K562 (cell line): ENCODE measurements around the gene MYO18B. TPM values are rescaled to one million over a fixed set of nuclear protein-coding genes. Genes with fewer than 3 reads are reported as not detected.

Source experiments
- AFF4 ChIP-seq: sonication (generic); formaldehyde crosslinking; IDR thresholded peaks from 2 replicates; pipeline ENCODE4 v1.8.0; 2023; ENCODE audit warnings: mild to moderate bottlenecking, missing genetic modification reagents
- E2F8 ChIP-seq: fragments of 450-650 bp; IDR thresholded peaks from 2 replicates; pipeline ENCODE4 v1.7.1; 2018; ENCODE audit warnings: mild to moderate bottlenecking, low read depth; ENCODE audit not compliant: partially characterized antibody
- FOXJ2 ChIP-seq: fragments of 200-800 bp; sonication (Bioruptor generic); IDR thresholded peaks from 2 replicates; pipeline ENCODE4 v1.6.1; 2016; ENCODE audit warnings: missing genetic modification characterization, missing compliant biosample characterization
- HDAC2 ChIP-seq: fragments of 450-650 bp; IDR thresholded peaks from 2 replicates; pipeline ENCODE4 v1.6.1; 2016; ENCODE audit warnings: mild to moderate bottlenecking
- MEIS2 ChIP-seq: fragments of 450-650 bp; IDR thresholded peaks from 2 replicates; pipeline ENCODE4 v1.6.1; 2014; ENCODE audit warnings: mild to moderate bottlenecking; ENCODE audit not compliant: partially characterized antibody
- POLR2G ChIP-seq: fragments of 200-400 bp; formaldehyde crosslinking; IDR thresholded peaks from 2 replicates; pipeline ENCODE4 v1.6.1; 2017; ENCODE audit warnings: low read depth, mild to moderate bottlenecking, antibody characterized with exemption, low read length, moderate library complexity
- PREB ChIP-seq: sonication (generic); formaldehyde crosslinking; IDR thresholded peaks from 2 replicates; pipeline ENCODE4 v1.8.1; 2023; ENCODE audit warnings: mild to moderate bottlenecking, missing genetic modification reagents
- RBM25 ChIP-seq: fragments of 200-400 bp; formaldehyde crosslinking; IDR thresholded peaks from 2 replicates; pipeline ENCODE4 v1.6.1; 2018; ENCODE audit warnings: low read length, low read depth, moderate library complexity; ENCODE audit not compliant: severe bottlenecking
- RHOXF2B ChIP-seq: fragments of 250-450 bp; sonication (Bioruptor Pico); conservative IDR thresholded peaks from 2 replicates; pipeline ENCODE4 v1.5.1; 2021
- SMAD1 ChIP-seq: fragments of 150-350 bp; IDR thresholded peaks from 2 replicates; pipeline ENCODE4 v1.6.1; 2014; ENCODE audit warnings: low read length, low read depth; ENCODE audit not compliant: partially characterized antibody
- THRB ChIP-seq: fragments of 450-650 bp; formaldehyde crosslinking; conservative IDR thresholded peaks from 2 replicates; pipeline ENCODE4 v1.4.0; 2022; ENCODE audit warnings: mild to moderate bottlenecking, missing genetic modification characterization
- UBTF ChIP-seq, 2 experiments: IDR thresholded peaks; 2 replicates each; pipeline ENCODE4 v1.6.1; 2012; ENCODE audit warnings: improper control_type of control experiment in 2 of 2, low read depth in 2 of 2, low read length in 2 of 2, borderline replicate concordance in 1 of 2
- ZC3H4 ChIP-seq: sonication (generic); formaldehyde crosslinking; IDR thresholded peaks from 2 replicates; pipeline ENCODE4 v1.9.0; 2021; ENCODE audit warnings: missing genetic modification reagents, borderline replicate concordance
- ZNF175 ChIP-seq: fragments of 200-800 bp; sonication (Bioruptor generic); IDR thresholded peaks from 2 replicates; pipeline ENCODE4 v1.6.1; 2016; ENCODE audit warnings: low read depth, mild to moderate bottlenecking, missing genetic modification characterization, missing compliant biosample characterization
- polyA plus RNA-seq, 8 experiments: library from polyadenylated mRNA; depleted of rRNA in 4 of 8; stranded (reverse) in 5 of 8; unstranded in 3 of 8; fragments of >200 nt; fragmentation: Nextera tagmentation in 2 of 8; fragmentation: Illumina TruSeq in 1 of 8; extraction: Ambion mirVana in 2 of 8; extraction: Trizol in 1 of 8; gene quantifications; 2 replicates each; pipeline versions ENCODE4 v1.2.1 to v1.2.3, GENCODE V29; 2011 to 2014; ENCODE audit warnings: inconsistent platforms in 1 of 8, missing spikeins in 1 of 8
- total RNA-seq, 7 experiments: library from RNA; depleted of rRNA in 6 of 7; stranded (reverse); fragments of >200 nt in 6 of 7; fragmentation: Illumina TruSeq in 2 of 7; extraction: Trizol in 2 of 7; gene quantifications; 2 replicates each; pipeline versions ENCODE4 v1.2.1 to v1.2.3, GENCODE V29; 2011 to 2021; ENCODE audit warnings: low replicate concordance in 1 of 7

MYO18B gene
- total and polyA plus RNA-seq, 9 of the 15 experiments (the other 6 are each of a cell fraction or from before 2014, with no cell fraction given): 0.06 to 7.0 (median 4.3) TPM

- TF ChIP-seq THRB (CRISPR knock-in tag) (0 out of 2 replicates have a peak, but pooled peaks have one; percentile 77), POLR2G (0 out of 2 replicates have a peak, but pooled peaks have one; percentile 30), HDAC2 (no peak), ZC3H4 (CRISPR knock-in tag) (no peak), MEIS2 (no peak), UBTF (IDR thresholded peaks at IDR 0.05; ENCODE audit: borderline replicate concordance in 1 of 2, low read depth in 2 of 2, low read length in 2 of 2) (0 out of 4 replicates have a peak, but pooled peaks have one; percentile 23 to 41), FOXJ2 (tag) (no peak), AFF4 (CRISPR knock-in tag) (no peak), ZNF175 (CRISPR knock-in tag) (no peak), RHOXF2B (CRISPR knock-in tag) (no peak), RBM25 (no peak), SMAD1 (no peak), PREB (CRISPR knock-in tag) (no peak), E2F8 (no peak)
These were observed 1.1 kb downstream of the MYO18B start (continued) for GRCh38 chr22:25742918-25743708.
